ES-I3 (cell line): ENCODE results near the gene GAST.
"Not testable (repeated sequence)": the region's sequence is repeated elsewhere in the genome, so short reads cannot be mapped to it uniquely, and the experiment has no call there.

Experiments used
- H3K36me3 ChIP-seq: 2 replicates; pipeline ENCODE4 v1.6.1; 2013; ENCODE audit warnings: mild to moderate bottlenecking, low read length, control low read depth, moderate library complexity; ENCODE audit not compliant: insufficient read depth
- H3K4me1 ChIP-seq: 2 replicates; pipeline ENCODE4 v1.6.1; 2013; ENCODE audit warnings: mild to moderate bottlenecking, control low read depth, low read length; ENCODE audit not compliant: insufficient read depth
- H3K9ac ChIP-seq: 2 replicates; pipeline ENCODE4 v1.6.1; 2013; ENCODE audit warnings: low read depth, mild to moderate bottlenecking, low read length, moderate library complexity
- H3K9me3 ChIP-seq: 2 replicates; pipeline ENCODE4 v1.6.1; 2013; ENCODE audit warnings: mild to moderate bottlenecking, low read length, moderate library complexity; ENCODE audit not compliant: control insufficient read depth, insufficient read depth

GAST gene

GRCh38 chr17:41711669-41712400 is at the start of gene GAST:
Gene GAST, plus strand, starts transcription at chr17:41712331. Its CDS starts 3,106 bp downstream, at chr17:41715437.
- no peak within 1 kb of the TSS for H3K9ac ChIP-seq

DNA sequence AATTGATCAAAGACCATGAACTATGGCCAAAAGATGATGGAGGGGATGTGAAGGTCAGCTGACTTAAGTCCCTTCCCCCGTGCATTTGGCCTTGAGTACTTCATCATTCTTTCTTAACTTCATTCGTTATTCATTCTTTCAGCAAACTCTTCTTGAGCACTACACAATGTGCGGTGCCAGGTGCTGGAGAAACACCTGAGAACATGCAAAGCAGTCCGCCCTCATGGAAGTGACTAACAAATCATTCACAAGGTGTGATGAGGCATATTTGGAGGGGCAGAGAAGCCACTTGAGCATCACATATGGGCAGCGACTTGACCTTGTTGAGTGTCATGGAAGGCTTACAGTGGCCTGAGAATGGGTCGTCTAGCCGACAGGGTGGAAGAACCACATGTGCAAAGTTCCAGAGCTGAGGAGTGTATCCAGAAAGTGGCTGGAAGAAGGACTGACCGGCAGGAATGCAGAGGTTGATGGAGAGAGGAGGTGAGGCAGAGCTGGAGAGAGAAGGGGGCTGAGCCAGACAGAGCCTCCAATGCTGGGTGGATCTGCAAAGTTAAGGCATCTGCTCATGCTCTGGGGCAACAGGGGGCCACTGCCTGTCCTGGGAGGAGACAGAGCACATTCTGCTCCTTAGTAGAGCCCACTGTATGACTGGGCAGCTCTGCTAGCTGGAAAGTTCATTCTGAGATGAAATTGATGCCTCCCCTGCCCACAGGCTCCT is 48.5 kb upstream of the GAST start:
- H3K4me1 ChIP-seq = no peaks in the 10 kb centered on the region; the same call in 1 of the 2 replicates

More at GRCh38 chr17:41711669-41712400, at the start of gene GAST:
- H3K4me1 ChIP-seq = no peaks in the 10 kb centered on the region
- H3K36me3 ChIP-seq = no peaks in the 10 kb centered on the region
- no peaks in the 10 kb centered on the region for H3K9me3 ChIP-seq

DNA sequence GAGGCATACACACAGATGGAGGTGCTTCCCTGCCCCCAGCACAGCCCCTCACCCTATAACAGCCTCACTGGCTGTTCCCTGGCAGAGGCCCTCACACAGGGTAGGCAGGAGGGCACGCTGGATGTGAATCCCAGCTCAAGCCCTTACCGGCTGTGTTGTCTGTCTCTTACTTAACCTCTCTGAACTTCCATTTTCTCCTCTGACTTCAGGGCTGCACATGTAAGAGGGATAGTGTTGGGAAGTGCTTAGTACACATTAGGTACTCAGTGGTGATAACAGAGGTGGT is 48.0 kb upstream of the GAST start:
- H3K4me1 ChIP-seq = no peaks in the 10 kb centered on the region; the same call in 1 of the 2 replicates

More for the DNA sequence above, 48.5 kb upstream of the GAST start:
- no peaks in the 10 kb centered on the region for H3K36me3 ChIP-seq
- no peaks in the 10 kb centered on the region for H3K9me3 ChIP-seq
- H3K9ac ChIP-seq = no peak overlapping the region

GRCh38 chr17:41664587-41665565 is 47.3 kb upstream of the GAST start:
- H3K4me1 ChIP-seq = no peaks in the 10 kb centered on the region; the same call in 1 of the 2 replicates
- H3K9me3 ChIP-seq = no peaks in the 10 kb centered on the region
- no peaks in the 10 kb centered on the region for H3K36me3 ChIP-seq
- no peak overlapping the region for H3K9ac ChIP-seq

More for the DNA sequence above, 48.0 kb upstream of the GAST start:
- H3K9ac ChIP-seq = no peak overlapping the region
- no peaks in the 10 kb centered on the region for H3K9me3 ChIP-seq
- no peaks in the 10 kb centered on the region for H3K36me3 ChIP-seq

- no peaks in the 10 kb centered on the region for H3K36me3 ChIP-seq
- no peaks in the 10 kb centered on the region for H3K9me3 ChIP-seq
- peak overlapping the region; percentile 76 for H3K9ac ChIP-seq
- H3K4me1 ChIP-seq = no peaks in the 10 kb centered on the region; the same call in 1 of the 2 replicates
Measured at GRCh38 chr17:41665566-41666236, 46.4 kb upstream of the GAST start.

DNA sequence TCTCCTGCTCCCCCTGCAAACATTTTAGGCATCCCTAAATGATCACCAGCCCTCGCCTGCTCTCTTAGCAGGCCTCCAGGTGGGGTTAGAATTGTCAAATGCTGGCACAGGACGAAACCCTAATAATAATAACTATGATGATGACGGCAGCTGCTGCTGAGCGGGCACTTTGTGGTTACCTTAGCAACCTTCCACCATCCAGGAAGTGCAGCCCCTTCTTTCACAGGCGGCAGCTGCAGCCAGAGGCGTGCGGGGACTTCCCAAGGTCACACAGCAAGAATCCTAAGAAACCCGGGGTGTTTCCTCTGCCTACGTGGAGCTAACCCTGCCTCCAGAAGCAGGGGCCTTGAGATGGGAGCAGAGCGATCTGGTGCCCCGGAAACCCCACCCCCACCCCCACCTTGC is 45.9 kb upstream of the GAST start:
- Histone ChIP-seq H3K9me3 (no peaks in the 10 kb centered on the region), H3K9ac (peak overlapping the region; percentile 76), H3K4me1 (no peaks in the 10 kb centered on the region; the same call in 1 of the 2 replicates), H3K36me3 (no peaks in the 10 kb centered on the region)

DNA sequence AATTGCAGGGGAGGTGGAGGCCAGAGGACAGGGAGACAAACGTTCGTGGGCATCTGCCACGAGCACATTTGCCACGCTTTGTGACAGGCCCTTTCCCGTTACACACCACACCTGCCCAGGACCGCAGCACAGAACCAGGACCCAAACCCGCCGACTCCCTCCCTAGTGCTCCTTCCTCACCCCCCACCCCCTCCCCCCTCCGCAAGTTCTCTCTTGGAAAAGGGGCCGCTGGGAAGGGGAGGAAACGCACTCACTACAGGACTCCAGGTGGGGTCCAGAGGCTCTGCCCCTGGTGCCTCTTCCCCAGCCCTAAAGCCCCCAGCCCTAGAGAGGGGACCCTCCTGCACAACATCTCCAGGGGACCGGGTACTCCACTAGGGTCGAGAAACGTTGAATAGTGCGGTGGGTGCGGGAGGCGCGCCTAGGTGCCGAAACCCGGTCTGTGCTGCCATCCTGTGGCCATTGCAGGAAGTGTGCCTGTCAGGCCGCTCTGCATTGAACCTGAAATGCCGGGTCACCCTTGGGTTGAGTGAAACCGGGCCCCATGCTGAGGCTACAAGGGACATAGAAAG is 45.3 kb upstream of the GAST start:
- H3K9ac ChIP-seq = peak overlapping the region; percentile 76; the same call in 1 of the 2 replicates
- no peaks in the 10 kb centered on the region for H3K36me3 ChIP-seq
- no peaks in the 10 kb centered on the region for H3K9me3 ChIP-seq
- no peaks in the 10 kb centered on the region; the same call in 1 of the 2 replicates for H3K4me1 ChIP-seq

DNA sequence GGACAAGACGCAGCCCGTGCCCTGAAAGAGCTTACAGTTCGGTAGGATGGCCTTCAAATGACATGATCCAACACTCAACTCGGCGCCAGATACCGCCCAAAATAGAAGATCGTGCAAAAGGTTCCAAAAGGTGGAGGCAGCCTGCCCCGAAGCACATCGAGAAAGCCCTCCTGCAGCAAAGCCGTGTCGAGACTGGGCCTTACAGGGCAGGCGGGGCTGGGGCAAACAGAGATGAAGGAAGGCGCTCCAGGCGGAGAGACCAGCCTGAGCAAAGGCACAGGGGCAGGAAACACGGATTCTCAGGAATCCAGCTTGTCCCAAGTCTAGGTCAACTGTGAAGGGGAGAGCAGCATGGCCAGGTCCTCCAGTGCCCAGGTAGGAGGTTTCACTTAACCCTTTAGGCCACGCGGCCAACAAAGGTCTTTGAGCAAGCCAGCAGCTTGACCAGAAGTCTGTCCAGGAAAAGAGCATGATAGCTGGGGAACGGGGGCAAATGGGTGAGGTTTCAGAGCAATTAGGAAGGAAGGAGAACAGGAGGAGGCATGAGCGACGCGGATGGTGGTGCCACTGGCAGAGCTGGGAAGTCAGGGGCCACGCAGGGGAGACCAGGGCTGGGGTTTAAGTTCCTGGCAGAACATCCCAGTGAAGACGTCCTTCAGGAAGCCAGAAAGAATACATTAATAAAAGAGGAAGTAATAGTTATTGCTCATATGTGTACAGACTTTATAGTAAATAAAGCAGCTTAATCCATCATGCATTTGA is 44.7 kb upstream of the GAST start:
- H3K9me3 ChIP-seq = no peaks in the 10 kb centered on the region
- H3K36me3 ChIP-seq = no peaks in the 10 kb centered on the region
- H3K9ac ChIP-seq = peak overlapping the region; percentile 76; the same call in 1 of the 2 replicates
- no peaks in the 10 kb centered on the region; the same call in 1 of the 2 replicates for H3K4me1 ChIP-seq

GRCh38 chr17:41672153-41672552 is 40.0 kb upstream of the GAST start:
- H3K9me3 ChIP-seq = no peaks in the 10 kb centered on the region
- H3K9ac ChIP-seq = no peak overlapping the region
- no peaks in the 10 kb centered on the region for H3K36me3 ChIP-seq
- H3K4me1 ChIP-seq = no peaks in the 10 kb centered on the region; the same call in 1 of the 2 replicates

- not testable (repeated sequence) for H3K36me3 ChIP-seq, H3K9ac ChIP-seq
Measured at GRCh38 chr17:41675157-41676057, 36.7 kb upstream of the GAST start.

GRCh38 chr17:41676058-41676419 is 36.1 kb upstream of the GAST start:
- H3K9ac ChIP-seq = no peak overlapping the region
- peaks cover 13% of the 10 kb centered on the region; the same call in 1 of the 2 replicates for H3K4me1 ChIP-seq
- H3K9me3 ChIP-seq = no peaks in the 10 kb centered on the region
- no peaks in the 10 kb centered on the region for H3K36me3 ChIP-seq

More at GRCh38 chr17:41675157-41676057, 36.7 kb upstream of the GAST start:
- H3K4me1 ChIP-seq = peaks cover 11% of the 10 kb centered on the region; the same call in 1 of the 2 replicates
- H3K9me3 ChIP-seq = not testable (repeated sequence)

- Histone ChIP-seq H3K4me1 (peaks cover 16% of the 10 kb centered on the region; the same call in 1 of the 2 replicates), H3K9me3 (no peaks in the 10 kb centered on the region), H3K9ac (0 out of 2 replicates have a peak overlapping the region, but pooled peaks have one; percentile 14), H3K36me3 (no peaks in the 10 kb centered on the region)
Measured at GRCh38 chr17:41678411-41678906, 33.7 kb upstream of the GAST start.
